ENCODE measurements around the gene NAALADL2.

DNA sequence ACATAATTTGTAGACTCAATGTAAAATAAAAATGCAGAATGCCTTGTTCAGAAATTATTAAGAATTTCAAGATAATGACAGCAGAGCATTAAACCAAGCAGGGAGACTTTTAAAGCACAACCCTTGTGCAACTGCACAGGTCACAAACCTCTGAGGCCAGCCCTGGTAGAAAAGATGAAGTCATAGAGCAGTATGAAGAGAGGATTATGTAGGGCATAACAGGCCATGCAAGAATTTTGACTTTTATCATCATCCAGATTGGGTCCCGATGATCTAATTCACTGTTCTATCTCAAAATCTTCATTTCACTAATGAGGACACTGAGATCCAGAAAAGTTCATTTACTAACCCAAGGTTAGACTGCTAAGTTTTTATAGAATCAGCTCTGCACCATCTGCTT is 388.5 kb downstream of the NAALADL2 start:
- TF ChIP-seq, protein P1, sequence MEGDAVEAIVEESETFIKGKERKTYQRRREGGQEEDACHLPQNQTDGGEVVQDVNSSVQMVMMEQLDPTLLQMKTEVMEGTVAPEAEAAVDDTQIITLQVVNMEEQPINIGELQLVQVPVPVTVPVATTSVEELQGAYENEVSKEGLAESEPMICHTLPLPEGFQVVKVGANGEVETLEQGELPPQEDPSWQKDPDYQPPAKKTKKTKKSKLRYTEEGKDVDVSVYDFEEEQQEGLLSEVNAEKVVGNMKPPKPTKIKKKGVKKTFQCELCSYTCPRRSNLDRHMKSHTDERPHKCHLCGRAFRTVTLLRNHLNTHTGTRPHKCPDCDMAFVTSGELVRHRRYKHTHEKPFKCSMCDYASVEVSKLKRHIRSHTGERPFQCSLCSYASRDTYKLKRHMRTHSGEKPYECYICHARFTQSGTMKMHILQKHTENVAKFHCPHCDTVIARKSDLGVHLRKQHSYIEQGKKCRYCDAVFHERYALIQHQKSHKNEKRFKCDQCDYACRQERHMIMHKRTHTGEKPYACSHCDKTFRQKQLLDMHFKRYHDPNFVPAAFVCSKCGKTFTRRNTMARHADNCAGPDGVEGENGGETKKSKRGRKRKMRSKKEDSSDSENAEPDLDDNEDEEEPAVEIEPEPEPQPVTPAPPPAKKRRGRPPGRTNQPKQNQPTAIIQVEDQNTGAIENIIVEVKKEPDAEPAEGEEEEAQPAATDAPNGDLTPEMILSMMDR (IDR thresholded peaks at IDR 0.05; ENCODE audit: low read depth, low read length), result no peak
- no peak for TF ChIP-seq EZH2phosphoT487 (IDR thresholded peaks at IDR 0.05; ENCODE audit: low read depth)

Data from OCI-LY3 (cell line).